NB4 (cell line): Measurements from ENCODE around the gene CDK5.

Experiments used
- DNase-seq: peaks from one replicate; pipeline ENCODE4 v3.0.0; 2010; ENCODE audit warnings: low read depth
- H3K4me3 ChIP-seq: one replicate; pipeline ENCODE4 v1.5.1; 2011; ENCODE audit warnings: mild to moderate bottlenecking, low read depth, low read length, moderate library complexity
- MYC ChIP-seq: IDR thresholded peaks from 2 replicates; pipeline ENCODE4 v1.6.1; 2011; ENCODE audit warnings: low read depth, low read length
- POLR2A ChIP-seq: IDR thresholded peaks from 2 replicates; pipeline ENCODE4 v1.6.1; 2011; ENCODE audit warnings: mild to moderate bottlenecking; ENCODE audit not compliant: insufficient read length; ENCODE audit errors: extremely low read depth
- TF ChIP-seq, protein P1 (sequence below): IDR thresholded peaks from 2 replicates; pipeline ENCODE4 v1.6.1; 2011; ENCODE audit warnings: low read depth, low read length
- TF ChIP-seq, protein P2 (sequence below): IDR thresholded peaks from one replicate; pipeline ENCODE4 v1.5.1; 2012; ENCODE audit warnings: low read depth, low read length

The CDK5 gene

DNA sequence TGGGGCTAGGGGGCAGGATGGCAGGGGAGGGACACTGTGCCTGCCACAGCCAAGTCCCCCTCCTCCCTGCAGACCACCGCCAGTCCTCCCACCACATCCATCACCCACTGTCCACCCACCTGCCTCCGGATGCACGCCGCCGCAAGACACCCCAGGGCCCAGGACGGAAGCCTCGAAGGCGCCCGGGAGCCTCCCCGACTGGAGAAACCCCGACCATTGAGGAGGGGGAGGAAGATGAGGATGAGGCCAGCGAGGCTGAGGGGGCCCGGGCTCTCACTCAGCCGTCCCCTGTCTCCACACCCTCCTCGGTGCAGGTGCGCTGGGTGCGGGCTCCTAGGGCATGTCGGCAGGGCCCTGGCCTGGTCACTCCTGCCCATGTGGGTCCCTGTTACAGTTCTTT lies 6.8 kb upstream of the CDK5 start:
- TF ChIP-seq MYC (no peak), POLR2A (no peak)
- TF ChIP-seq, protein P1, sequence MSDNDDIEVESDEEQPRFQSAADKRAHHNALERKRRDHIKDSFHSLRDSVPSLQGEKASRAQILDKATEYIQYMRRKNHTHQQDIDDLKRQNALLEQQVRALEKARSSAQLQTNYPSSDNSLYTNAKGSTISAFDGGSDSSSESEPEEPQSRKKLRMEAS = no peak
- TF ChIP-seq, protein P2, sequence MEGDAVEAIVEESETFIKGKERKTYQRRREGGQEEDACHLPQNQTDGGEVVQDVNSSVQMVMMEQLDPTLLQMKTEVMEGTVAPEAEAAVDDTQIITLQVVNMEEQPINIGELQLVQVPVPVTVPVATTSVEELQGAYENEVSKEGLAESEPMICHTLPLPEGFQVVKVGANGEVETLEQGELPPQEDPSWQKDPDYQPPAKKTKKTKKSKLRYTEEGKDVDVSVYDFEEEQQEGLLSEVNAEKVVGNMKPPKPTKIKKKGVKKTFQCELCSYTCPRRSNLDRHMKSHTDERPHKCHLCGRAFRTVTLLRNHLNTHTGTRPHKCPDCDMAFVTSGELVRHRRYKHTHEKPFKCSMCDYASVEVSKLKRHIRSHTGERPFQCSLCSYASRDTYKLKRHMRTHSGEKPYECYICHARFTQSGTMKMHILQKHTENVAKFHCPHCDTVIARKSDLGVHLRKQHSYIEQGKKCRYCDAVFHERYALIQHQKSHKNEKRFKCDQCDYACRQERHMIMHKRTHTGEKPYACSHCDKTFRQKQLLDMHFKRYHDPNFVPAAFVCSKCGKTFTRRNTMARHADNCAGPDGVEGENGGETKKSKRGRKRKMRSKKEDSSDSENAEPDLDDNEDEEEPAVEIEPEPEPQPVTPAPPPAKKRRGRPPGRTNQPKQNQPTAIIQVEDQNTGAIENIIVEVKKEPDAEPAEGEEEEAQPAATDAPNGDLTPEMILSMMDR = no peak
- DNase-seq = no peak
- H3K4me3 ChIP-seq = no peak overlapping the region

DNA sequence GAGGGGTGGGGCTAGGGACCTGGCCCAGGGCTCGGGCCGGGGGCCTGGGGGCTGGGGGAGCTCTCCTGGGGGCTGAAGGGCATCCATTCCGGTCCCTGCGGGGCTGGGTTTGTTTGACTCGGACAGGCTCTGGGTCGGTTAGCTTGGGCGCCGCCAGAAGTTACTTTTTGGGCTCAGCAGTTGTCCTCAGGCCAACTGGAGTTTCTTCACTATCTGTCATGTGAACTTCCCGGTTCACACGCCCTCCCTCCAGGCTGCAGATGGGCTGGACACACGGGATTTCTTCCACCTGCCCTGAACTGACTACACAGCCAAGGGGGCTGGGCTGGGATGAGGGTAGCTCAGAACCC lies 5.5 kb upstream of the CDK5 start:
- TF ChIP-seq, protein P1 = no peak
- TF ChIP-seq POLR2A (no peak), MYC (no peak)
- TF ChIP-seq, protein P2 = no peak
- no peak overlapping the region for H3K4me3 ChIP-seq
- no peak for DNase-seq

DNA sequence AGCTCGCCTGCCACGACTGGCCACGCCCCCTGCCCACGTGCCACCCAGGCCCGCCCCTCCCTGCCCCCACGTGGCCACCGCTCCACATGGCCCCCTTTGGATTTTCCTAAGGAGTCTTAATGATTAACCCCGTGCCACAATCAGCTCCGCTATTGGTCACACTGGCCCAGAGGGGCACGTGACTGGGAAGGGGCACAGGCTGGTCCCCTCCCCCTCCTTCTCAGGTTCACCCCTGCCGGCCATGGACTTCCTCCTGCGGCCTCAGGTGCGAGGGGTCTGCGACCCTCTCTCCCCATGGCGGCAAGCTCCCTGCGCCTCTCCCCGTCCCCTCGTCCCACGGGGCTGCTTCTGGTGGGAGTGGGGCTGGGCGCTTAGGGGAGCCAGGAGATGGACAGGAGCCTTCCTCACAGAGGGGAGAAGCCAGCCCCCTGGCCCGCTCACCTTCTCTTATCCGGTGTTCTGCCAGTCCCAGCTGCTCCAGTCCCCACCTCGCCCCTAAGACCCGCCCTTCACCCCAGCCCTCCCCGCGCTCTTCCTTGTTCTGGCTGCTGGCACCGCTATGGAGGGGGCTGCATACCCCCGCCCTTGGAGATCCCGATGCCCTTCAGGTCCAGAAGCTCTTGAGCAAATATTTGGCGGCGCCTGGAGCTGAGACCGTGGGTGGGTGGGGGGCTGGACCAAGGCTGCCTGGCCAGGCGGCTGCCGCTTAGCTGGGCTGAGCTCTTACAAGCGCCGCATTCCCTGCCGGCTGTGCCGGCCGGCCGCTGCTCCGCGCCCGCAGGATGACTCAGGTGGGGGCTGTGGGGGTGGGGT lies 4.9 kb upstream of the CDK5 start:
- no peak for TF ChIP-seq POLR2A
- TF ChIP-seq, protein P1 = no peak
- TF ChIP-seq, protein P2 = no peak
- no peak for TF ChIP-seq MYC
- H3K4me3 ChIP-seq = no peak overlapping the region
- DNase-seq = no peak

DNA sequence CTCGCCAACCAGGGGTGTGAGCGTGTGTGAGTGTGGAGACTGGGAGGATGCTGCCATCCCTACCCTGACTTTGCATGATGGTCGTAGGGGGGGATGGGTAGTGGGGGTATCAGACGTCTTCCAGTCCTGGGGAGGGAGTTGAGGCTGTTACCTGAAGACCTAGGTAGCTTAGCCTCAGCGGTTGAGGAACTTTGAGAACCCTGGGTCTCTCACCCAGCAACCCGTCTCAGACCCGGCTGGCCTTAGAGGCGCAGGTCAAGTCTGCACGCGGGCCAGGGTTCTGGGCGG lies 4.4 kb upstream of the CDK5 start:
- TF ChIP-seq, protein P2 = no peak
- DNase-seq = no peak
- H3K4me3 ChIP-seq = no peak overlapping the region

DNA sequence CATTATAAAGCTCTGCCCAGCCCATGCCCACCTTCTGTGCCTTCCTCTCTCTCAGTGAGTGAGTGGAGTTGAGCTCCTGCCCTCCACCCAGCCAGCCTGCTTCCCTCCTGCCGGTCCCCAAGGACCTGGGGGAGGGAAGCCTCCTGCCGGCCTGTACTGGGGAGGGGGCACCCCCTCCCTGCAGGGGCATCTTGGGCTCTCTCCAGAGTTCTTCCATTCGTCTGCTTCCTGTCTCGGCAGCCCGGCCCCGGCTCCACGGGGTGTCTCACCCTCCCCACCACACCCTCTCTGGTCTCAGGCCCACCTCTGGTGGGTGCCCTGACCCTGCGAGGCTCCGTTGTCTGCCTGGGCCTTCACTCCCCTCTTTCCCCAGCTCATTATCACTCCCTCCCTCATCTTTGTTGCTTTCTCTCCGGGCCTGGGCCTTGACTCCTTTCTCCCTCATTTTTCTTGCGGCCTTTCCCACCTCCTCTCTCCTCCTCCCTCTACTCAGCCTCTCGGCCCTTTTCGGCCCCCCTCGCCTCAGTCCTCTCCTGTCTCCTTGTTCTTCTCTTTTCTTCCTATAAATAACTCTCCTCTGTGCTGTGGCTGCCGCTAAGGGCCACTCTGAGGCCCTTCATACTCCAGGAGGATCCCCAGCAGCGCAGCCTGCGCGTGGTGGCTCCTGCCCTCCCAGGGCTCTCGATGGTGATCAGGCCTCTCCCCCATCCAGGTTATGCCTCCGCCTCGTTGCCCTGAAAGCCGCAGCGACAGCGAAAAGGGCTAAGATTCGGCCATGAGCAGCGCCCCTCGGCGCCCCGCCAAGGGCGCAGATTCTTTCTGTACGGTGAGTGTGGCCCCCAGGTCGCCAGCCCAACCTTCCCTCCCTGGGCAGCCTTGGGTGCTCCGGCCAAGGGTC lies 3.8 kb upstream of the CDK5 start:
- TF ChIP-seq, protein P1 = no peak
- TF ChIP-seq, protein P2 = no peak
- no peak for TF ChIP-seq POLR2A
- TF ChIP-seq MYC = no peak
- H3K4me3 ChIP-seq = peak overlapping the region; percentile 69
- peak; percentile 79 for DNase-seq
